Mononuclear cell (primary cell): ENCODE results near the gene TPCN2. TPM values are rescaled to one million over a fixed set of nuclear protein-coding genes. Genes with fewer than 3 reads are reported as not detected.

Source experiments
- H3K27me3 ChIP-seq: 2 replicates; pipeline ENCODE4 v1.6.0; 2011; ENCODE audit warnings: low read length, control low read depth; ENCODE audit not compliant: insufficient read depth
- H3K4me1 ChIP-seq: 2 replicates; pipeline ENCODE4 v1.5.1; 2011; ENCODE audit warnings: mild to moderate bottlenecking, low read length, control low read depth; ENCODE audit not compliant: insufficient read depth
- H3K4me3 ChIP-seq: 2 replicates; pipeline ENCODE4 v1.5.1; 2011; ENCODE audit warnings: mild to moderate bottlenecking, low read length, moderate library complexity
- H3K9me3 ChIP-seq: 2 replicates; pipeline ENCODE4 v1.5.1; 2011; ENCODE audit warnings: low read depth, mild to moderate bottlenecking, control low read depth, low read length
- total RNA-seq: library from RNA; depleted of rRNA; stranded (reverse); fragments of >200 nt; gene quantifications from one replicate; pipeline ENCODE4 v1.2.3, GENCODE V29; 2012

The TPCN2 gene
- total RNA-seq, 1 donor: 9.1 TPM

DNA sequence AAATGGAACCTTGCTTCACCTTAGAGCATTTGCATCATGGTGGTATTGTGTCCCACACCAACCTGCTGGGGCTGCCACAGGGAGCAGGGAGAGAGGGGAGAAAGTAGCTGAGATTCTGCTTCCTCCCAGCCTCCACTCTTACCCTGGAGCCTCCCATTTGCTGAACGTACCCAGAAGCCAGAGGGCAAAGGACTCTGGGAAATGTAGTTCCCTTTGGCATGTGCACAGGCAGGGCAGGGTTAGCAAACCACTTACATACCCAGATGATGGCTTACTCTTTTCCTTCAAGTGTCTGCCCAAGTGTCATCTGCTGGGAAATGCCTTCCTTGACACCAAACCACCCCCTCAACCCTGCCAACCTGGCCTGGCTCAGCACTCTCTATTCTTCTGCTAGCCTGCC, 123.9 kb downstream of the TPCN2 start:
- no peak overlapping the region for H3K4me3 ChIP-seq
- no peaks in the 10 kb centered on the region for H3K9me3 ChIP-seq
- H3K27me3 ChIP-seq: no peaks in the 10 kb centered on the region
- H3K4me1 ChIP-seq: no peaks in the 10 kb centered on the region

DNA sequence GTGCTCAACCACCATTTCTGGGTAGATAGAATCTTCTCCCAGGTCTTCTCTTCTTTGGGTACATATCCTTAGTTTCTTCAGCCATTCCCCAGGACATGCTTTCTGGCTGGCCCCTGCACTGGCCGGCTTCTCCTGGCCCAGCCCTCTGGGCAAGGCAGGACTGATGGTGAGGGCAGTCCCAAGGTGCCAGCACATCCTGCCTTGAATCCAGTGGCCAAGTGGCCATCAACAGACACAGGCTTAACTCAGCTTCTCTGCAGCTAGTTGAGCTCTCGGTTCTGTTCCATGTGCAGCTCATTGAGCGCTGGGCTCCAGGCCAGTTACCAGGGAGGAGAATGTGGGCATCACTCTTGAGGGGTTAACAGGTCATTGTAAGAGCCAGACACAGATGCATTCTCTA, 124.6 kb downstream of the TPCN2 start:
- H3K9me3 ChIP-seq: no peaks in the 10 kb centered on the region
- H3K4me3 ChIP-seq: no peak overlapping the region
- no peaks in the 10 kb centered on the region for H3K4me1 ChIP-seq
- no peaks in the 10 kb centered on the region for H3K27me3 ChIP-seq

DNA sequence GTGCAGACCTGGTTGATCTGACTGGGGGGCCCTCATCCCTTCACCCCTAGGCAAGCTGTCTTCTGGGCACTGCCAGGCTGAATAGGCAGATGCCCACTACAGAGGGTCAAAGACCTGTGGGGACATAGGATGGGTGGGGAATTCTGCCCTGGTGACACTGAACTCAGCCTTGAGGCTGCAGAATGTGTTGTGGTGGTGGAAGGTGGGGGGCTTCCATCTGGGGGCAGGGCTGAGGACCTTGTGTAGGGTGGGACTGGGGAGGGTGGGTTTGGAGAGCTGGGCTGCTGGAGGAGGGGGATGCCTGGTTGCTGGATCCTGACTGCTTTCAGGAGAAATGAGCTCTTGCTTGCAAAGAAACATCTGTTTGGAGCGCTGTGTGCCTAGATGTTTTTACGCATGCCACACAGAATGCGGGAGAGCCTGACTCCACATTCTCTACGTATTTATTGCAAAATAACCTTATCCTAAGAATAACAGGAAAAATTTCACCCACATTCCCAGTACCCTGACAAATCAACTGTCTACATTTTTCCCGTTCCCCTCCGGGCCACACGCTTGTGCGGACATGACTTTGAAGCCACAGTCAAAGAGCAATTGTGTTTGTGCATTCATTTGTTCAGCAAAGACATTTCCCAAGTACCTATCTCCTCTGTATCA, 125.3 kb downstream of the TPCN2 start:
- Histone ChIP-seq H3K4me1 (no peaks in the 10 kb centered on the region), H3K27me3 (no peaks in the 10 kb centered on the region), H3K9me3 (no peaks in the 10 kb centered on the region), H3K4me3 (no peak overlapping the region)

DNA sequence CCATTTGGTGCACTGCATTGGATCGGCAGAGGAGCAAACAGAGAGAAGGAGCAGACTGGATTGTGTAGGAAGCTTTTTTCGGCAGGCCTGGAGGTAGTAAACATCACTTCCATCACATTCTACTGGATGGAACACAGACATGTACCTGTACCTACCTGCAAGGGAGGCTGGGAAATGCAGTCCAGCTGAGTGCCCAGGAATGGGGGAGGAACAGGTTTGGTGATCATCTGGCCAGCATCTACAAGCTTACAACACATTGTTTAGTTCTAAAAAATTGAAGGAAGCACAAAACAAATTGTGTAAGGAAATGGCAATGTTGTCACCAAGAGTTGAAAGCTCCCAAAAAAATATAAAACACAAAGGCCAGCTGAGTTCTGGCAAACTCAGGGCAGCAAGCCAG, 126.1 kb downstream of the TPCN2 start:
- H3K4me3 ChIP-seq: no peak overlapping the region
- H3K27me3 ChIP-seq: no peaks in the 10 kb centered on the region
- H3K9me3 ChIP-seq: no peaks in the 10 kb centered on the region
- H3K4me1 ChIP-seq: no peaks in the 10 kb centered on the region

DNA sequence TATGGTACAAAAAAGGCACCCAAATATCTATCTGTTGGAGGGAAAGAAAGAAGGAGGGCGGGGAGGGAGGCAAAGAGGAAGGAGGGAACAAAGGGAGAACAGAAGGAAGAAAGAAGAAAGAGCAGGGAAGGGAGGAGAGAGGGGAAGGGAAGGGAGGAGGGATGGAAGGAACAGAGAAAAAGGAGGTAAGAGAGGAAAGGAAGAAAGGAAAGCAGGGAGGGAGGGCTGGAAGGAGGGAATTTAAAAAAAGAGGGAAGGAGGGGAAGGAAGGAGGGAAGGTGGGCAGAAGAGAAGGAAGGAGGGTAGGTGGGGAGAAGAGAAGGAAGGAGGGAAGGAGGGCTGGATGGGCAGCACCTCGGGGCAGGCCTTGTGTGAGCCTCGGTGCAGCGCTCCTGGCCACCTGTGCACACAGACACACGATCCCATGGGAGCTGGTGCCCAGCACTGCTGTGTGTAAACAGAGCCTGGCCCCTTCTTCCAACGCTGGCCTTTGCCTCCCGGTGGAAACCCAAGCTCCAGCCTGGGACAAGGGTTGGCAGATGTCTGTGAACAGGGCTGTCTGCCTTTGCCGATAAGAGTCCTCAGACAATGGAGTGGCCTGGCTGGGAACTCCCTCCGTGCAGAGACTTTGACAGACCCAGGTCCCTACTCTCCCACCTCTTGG, 130.2 kb downstream of the TPCN2 start:
- H3K4me1 ChIP-seq: no peaks in the 10 kb centered on the region
- no peaks in the 10 kb centered on the region for H3K27me3 ChIP-seq
- H3K4me3 ChIP-seq: no peak overlapping the region
- H3K9me3 ChIP-seq: no peaks in the 10 kb centered on the region

DNA sequence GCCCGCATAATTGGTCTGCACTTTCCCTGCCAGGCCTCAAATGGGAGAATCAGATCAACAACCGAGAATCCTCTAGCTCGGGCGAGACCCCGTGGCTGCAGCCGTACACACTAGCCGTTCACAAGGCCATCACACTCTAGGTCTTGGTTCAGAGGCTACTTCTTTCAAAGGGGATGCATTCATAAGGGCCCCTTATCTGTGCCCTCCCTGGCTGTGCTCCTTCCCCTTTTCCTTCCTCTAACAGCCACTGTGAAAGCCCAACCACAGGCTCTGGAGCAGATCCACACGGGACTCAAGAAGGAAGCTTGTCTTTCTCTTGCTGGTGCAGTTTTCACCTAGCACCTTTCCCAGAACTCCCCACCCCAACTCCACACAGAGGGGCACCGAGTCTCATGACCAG, 131.5 kb downstream of the TPCN2 start:
- H3K4me1 ChIP-seq: no peaks in the 10 kb centered on the region
- H3K9me3 ChIP-seq: no peaks in the 10 kb centered on the region
- no peaks in the 10 kb centered on the region for H3K27me3 ChIP-seq
- no peak overlapping the region for H3K4me3 ChIP-seq

DNA sequence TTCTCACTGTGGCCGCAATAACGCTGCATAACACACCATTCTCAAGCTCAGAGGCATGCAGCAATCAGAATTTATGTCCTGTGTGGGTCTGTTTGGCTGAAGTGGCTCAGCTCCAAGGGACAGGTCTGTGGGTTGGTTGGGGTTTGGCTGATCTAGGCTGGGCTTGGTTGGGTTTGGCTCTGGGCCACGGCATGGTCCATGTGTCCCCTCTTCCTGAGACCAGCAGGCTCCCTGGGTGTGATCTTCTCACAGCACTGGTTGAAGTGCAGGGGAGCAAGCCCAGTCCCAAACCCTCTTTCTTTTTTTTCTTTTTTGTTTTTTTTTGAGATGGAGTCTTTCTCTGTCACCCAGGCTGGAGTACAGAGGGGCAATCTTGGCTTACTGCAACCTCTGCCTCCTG, 132.0 kb downstream of the TPCN2 start:
- H3K4me3 ChIP-seq: no peak overlapping the region
- H3K27me3 ChIP-seq: no peaks in the 10 kb centered on the region
- H3K9me3 ChIP-seq: no peaks in the 10 kb centered on the region
- H3K4me1 ChIP-seq: no peaks in the 10 kb centered on the region

DNA sequence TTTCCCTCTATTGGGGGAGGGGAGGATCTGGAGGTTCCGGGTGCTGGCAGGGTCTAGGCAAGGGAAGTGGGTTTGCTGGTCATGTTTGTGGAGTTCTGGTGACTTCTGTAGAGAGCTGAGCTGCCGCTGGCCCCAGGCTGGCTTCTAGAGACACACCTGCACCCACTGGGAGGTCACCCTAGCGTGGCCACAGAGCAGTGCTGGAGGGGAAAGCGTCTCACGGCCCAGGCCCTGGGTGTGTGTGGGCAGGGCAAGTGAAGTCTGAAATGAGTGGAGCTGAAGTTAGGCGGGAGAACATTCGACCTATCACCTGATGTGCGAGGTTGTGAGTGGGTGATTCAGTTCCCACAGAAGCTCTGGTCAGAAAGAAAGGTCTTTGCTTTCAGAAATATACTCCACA, 134.9 kb downstream of the TPCN2 start:
- Histone ChIP-seq H3K4me1 (no peaks in the 10 kb centered on the region), H3K4me3 (no peak overlapping the region), H3K27me3 (no peaks in the 10 kb centered on the region), H3K9me3 (no peaks in the 10 kb centered on the region)

Other genes starting within 250 kb of the TPCN2 start
- 13.7 TPM for gene CPT1A, start 207.0 kb upstream of the TPCN2 start, total RNA-seq
- 20.4 TPM for gene MRPL21, start 145.1 kb upstream of the TPCN2 start, total RNA-seq
- 15.5 TPM for gene IGHMBP2, start 145.0 kb upstream of the TPCN2 start, total RNA-seq
- gene MRGPRD, start 67.9 kb upstream of the TPCN2 start, total RNA-seq: not detected
- gene MRGPRF, start 35.7 kb upstream of the TPCN2 start, total RNA-seq: under 0.01 TPM
- gene SMIM38, start 107.0 kb downstream of the TPCN2 start, total RNA-seq: 0.31 TPM
- 2.3 TPM for gene MYEOV, start 245.2 kb downstream of the TPCN2 start, total RNA-seq